Parathyroid adenoma (tissue), 2 donors: ENCODE measurements around the gene TMEM208.

Experiments
- H2AFZ ChIP-seq: fragments of 300-600 bp; sonication (generic); one replicate; pipeline ENCODE4 v1.7.0; 2017; ENCODE audit warnings: antibody characterized with exemption, mild to moderate bottlenecking
- H3K27ac ChIP-seq: fragments of 300-600 bp; sonication (generic); one replicate; pipeline ENCODE4 v1.7.0; 2017
- H3K27me3 ChIP-seq: fragments of 300-600 bp; sonication (generic); one replicate; pipeline ENCODE4 v1.7.0; 2017; ENCODE audit warnings: low read length; ENCODE audit not compliant: control insufficient read depth, insufficient read depth
- H3K36me3 ChIP-seq: fragments of 300-600 bp; sonication (generic); one replicate; pipeline ENCODE4 v1.7.0; 2017; ENCODE audit warnings: low read length; ENCODE audit not compliant: control insufficient read depth, insufficient read depth
- H3K4me1 ChIP-seq: fragments of 300-600 bp; sonication (generic); one replicate; pipeline ENCODE4 v1.7.0; 2017; ENCODE audit warnings: control low read depth
- H3K4me2 ChIP-seq: fragments of 300-600 bp; sonication (generic); one replicate; pipeline ENCODE4 v1.7.0; 2017; ENCODE audit warnings: low read length
- H3K4me3 ChIP-seq: fragments of 300-600 bp; sonication (generic); one replicate; pipeline ENCODE4 v1.7.0; 2017; ENCODE audit warnings: low read depth, low read length
- H3K79me2 ChIP-seq: fragments of 300-600 bp; sonication (generic); one replicate; pipeline ENCODE4 v1.7.0; 2017; ENCODE audit warnings: control low read depth
- H3K9ac ChIP-seq: fragments of 300-600 bp; sonication (generic); one replicate; pipeline ENCODE4 v1.7.0; 2017; ENCODE audit warnings: mild to moderate bottlenecking
- H3K9me3 ChIP-seq: fragments of 300-600 bp; sonication (generic); one replicate; pipeline ENCODE4 v1.7.0; 2017; ENCODE audit warnings: low read length; ENCODE audit not compliant: control insufficient read depth
- TF ChIP-seq, protein P1 (sequence below): fragments of 300-600 bp; sonication (generic); IDR thresholded peaks from one replicate; pipeline ENCODE4 v1.7.0; 2017; ENCODE audit warnings: antibody characterized with exemption, mild to moderate bottlenecking
- donor health status: primary hyperparathyroidism.

Gene TMEM208

DNA sequence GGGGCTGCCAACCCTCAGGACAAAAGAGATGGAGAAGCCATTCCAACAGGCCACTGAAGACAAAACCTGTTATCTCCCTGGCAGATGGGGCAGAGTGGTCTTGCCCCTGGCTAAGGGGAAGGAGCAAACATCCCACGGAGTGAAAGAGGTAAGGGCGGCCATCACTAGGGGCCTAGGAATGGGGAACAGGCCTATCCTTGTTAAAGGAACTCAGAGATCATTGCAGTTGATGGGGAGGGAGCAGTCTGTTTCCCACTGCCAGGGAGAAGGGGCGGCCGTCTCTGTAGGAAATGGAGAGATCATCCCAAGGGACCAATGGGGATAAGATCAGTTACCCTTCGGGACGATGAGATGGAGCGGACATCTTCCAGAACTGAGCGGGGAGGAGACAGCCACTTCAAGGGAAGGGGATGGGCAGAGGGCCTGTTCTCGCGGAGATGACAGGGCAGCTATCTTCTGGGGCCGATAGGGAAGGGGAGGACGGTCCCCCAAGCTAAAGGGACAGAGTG, 581 bp upstream of the TMEM208 start:
- no peak overlapping the region for H3K9ac ChIP-seq
- peak overlapping the region; percentile 54 for H2AFZ ChIP-seq
- H3K4me2 ChIP-seq, result peak overlapping the region; percentile 88
- peaks cover 8% of the 10 kb centered on the region for H3K79me2 ChIP-seq
- peaks cover 21% of the 10 kb centered on the region for H3K4me1 ChIP-seq
- H3K27ac ChIP-seq, result peak overlapping the region; percentile 46
- peak overlapping the region; percentile 93 for H3K4me3 ChIP-seq
- no peaks in the 10 kb centered on the region for H3K27me3 ChIP-seq
- TF ChIP-seq, protein P1, sequence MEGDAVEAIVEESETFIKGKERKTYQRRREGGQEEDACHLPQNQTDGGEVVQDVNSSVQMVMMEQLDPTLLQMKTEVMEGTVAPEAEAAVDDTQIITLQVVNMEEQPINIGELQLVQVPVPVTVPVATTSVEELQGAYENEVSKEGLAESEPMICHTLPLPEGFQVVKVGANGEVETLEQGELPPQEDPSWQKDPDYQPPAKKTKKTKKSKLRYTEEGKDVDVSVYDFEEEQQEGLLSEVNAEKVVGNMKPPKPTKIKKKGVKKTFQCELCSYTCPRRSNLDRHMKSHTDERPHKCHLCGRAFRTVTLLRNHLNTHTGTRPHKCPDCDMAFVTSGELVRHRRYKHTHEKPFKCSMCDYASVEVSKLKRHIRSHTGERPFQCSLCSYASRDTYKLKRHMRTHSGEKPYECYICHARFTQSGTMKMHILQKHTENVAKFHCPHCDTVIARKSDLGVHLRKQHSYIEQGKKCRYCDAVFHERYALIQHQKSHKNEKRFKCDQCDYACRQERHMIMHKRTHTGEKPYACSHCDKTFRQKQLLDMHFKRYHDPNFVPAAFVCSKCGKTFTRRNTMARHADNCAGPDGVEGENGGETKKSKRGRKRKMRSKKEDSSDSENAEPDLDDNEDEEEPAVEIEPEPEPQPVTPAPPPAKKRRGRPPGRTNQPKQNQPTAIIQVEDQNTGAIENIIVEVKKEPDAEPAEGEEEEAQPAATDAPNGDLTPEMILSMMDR, result no peak
- H3K36me3 ChIP-seq, result no peaks in the 10 kb centered on the region
- H3K9me3 ChIP-seq, result no peaks in the 10 kb centered on the region

DNA sequence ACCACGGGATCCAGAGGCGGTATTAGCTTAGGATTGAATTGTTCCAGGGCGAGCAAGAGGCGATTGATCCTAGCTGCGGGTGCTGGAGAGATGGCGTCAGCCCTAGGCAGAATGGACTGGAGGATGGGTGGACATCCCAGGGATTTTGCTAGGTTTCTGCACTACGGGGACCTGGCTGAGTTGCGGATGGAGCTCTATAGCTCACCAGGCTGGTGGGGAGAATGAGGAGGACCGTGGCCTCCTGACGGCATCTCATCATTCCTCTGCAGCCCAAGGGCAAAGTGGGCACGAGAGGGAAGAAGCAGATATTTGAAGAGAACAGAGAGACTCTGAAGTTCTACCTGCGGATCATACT, 614 bp downstream of the TMEM208 start:
- H2AFZ ChIP-seq, result peak overlapping the region; percentile 54
- H3K9ac ChIP-seq, result peak overlapping the region; percentile 28
- no peaks in the 10 kb centered on the region for H3K9me3 ChIP-seq
- H3K27me3 ChIP-seq, result no peaks in the 10 kb centered on the region
- peaks cover 21% of the 10 kb centered on the region for H3K4me1 ChIP-seq
- peaks cover 8% of the 10 kb centered on the region for H3K79me2 ChIP-seq
- no peaks in the 10 kb centered on the region for H3K36me3 ChIP-seq
- peak overlapping the region; percentile 46 for H3K27ac ChIP-seq
- peak overlapping the region; percentile 93 for H3K4me3 ChIP-seq
- H3K4me2 ChIP-seq, result peak overlapping the region; percentile 75
- TF ChIP-seq, protein P1, result no peak

- peaks cover 8% of the 10 kb centered on the region for H3K79me2 ChIP-seq
- H3K9ac ChIP-seq, result no peak overlapping the region
- no peaks in the 10 kb centered on the region for H3K36me3 ChIP-seq
- H3K9me3 ChIP-seq, result no peaks in the 10 kb centered on the region
- no peaks in the 10 kb centered on the region for H3K27me3 ChIP-seq
- H3K4me3 ChIP-seq, result peak overlapping the region; percentile 93
- peak overlapping the region; percentile 75 for H3K4me2 ChIP-seq
- peaks cover 16% of the 10 kb centered on the region for H3K4me1 ChIP-seq
- no peak overlapping the region for H2AFZ ChIP-seq
- H3K27ac ChIP-seq, result no peak overlapping the region
- TF ChIP-seq, protein P1, result no peak
Measured at GRCh38 chr16:67228034-67228785, 1.3 kb downstream of the TMEM208 start.

- H3K9ac ChIP-seq, result no peak overlapping the region
- no peak overlapping the region for H3K4me2 ChIP-seq
- TF ChIP-seq, protein P1, result no peak
- no peaks in the 10 kb centered on the region for H3K9me3 ChIP-seq
- peaks cover 8% of the 10 kb centered on the region for H3K79me2 ChIP-seq
- H2AFZ ChIP-seq, result no peak overlapping the region
- H3K4me1 ChIP-seq, result peaks cover 10% of the 10 kb centered on the region
- H3K27me3 ChIP-seq, result no peaks in the 10 kb centered on the region
- no peak overlapping the region for H3K27ac ChIP-seq
- H3K36me3 ChIP-seq, result no peaks in the 10 kb centered on the region
- no peak overlapping the region for H3K4me3 ChIP-seq
Measured at GRCh38 chr16:67228905-67229304, 2.0 kb downstream of the TMEM208 start.
